Activated naive CD8-positive, alpha-beta T cell treated with anti-CD3 and anti-CD28 coated beads, Interleukin-2, amount 50 U/mL, for 24 hours (primary cell): ENCODE results near the gene SEC22C.

ENCODE experiments used
- ATAC-seq: fragments of 150-1000 bp; cut with Tn5 transposase; one replicate; pipeline ENCODE4 v1.10.0; 2021
- DNase-seq: peaks from one replicate; pipeline ENCODE4 v3.0.0; 2021
- H3K27ac Mint-ChIP-seq: one replicate; pipeline ENCODE4 v1.8.0; 2021; ENCODE audit warnings: mild to moderate bottlenecking, mixed read lengths
- H3K27me3 Mint-ChIP-seq: one replicate; pipeline ENCODE4 v1.8.0; 2021; ENCODE audit warnings: mixed read lengths
- H3K36me3 Mint-ChIP-seq: one replicate; pipeline ENCODE4 v1.8.0; 2021; ENCODE audit warnings: low read depth, mixed read lengths
- H3K4me1 Mint-ChIP-seq: one replicate; pipeline ENCODE4 v1.8.0; 2021; ENCODE audit warnings: mixed read lengths
- H3K4me3 Mint-ChIP-seq: one replicate; pipeline ENCODE4 v1.8.0; 2021; ENCODE audit warnings: mild to moderate bottlenecking, moderate library complexity, mixed read lengths
- H3K9me3 Mint-ChIP-seq: one replicate; pipeline ENCODE4 v1.8.0; 2021; ENCODE audit warnings: mixed read lengths

The SEC22C gene

GRCh38 chr3:42517117-42517516 is 64.7 kb downstream of the SEC22C start:
- Mint-ChIP-seq H3K4me1 (peaks cover 17% of the 10 kb centered on the region), H3K27me3 (no peaks in the 10 kb centered on the region), H3K36me3 (no peaks in the 10 kb centered on the region), H3K9me3 (no peaks in the 10 kb centered on the region), H3K4me3 (no peak overlapping the region), H3K27ac (no peak overlapping the region)
- ATAC-seq (no peak), DNase-seq (no peak)

- Mint-ChIP-seq H3K27ac (no peak overlapping the region), H3K4me3 (no peak overlapping the region), H3K36me3 (no peaks in the 10 kb centered on the region), H3K9me3 (no peaks in the 10 kb centered on the region), H3K4me1 (peaks cover 18% of the 10 kb centered on the region), H3K27me3 (no peaks in the 10 kb centered on the region)
- DNase-seq (no peak), ATAC-seq (no peak)
Observed at GRCh38 chr3:42516443-42516842, 65.3 kb downstream of the SEC22C start.

- Mint-ChIP-seq H3K27ac (no peak overlapping the region), H3K27me3 (no peaks in the 10 kb centered on the region), H3K36me3 (no peaks in the 10 kb centered on the region), H3K4me1 (peaks cover 20% of the 10 kb centered on the region), H3K4me3 (no peak overlapping the region), H3K9me3 (no peaks in the 10 kb centered on the region)
- ATAC-seq (no peak), DNase-seq (no peak)
Observed at GRCh38 chr3:42515976-42516375, 65.8 kb downstream of the SEC22C start.

GRCh38 chr3:42515391-42515916 is 66.3 kb downstream of the SEC22C start:
- H3K36me3 Mint-ChIP-seq: no peaks in the 10 kb centered on the region
- peaks cover 20% of the 10 kb centered on the region for H3K4me1 Mint-ChIP-seq
- H3K4me3 Mint-ChIP-seq: no peak overlapping the region
- H3K9me3 Mint-ChIP-seq: no peaks in the 10 kb centered on the region
- DNase-seq (no peak), ATAC-seq (no peak)
- H3K27ac Mint-ChIP-seq: no peak overlapping the region
- H3K27me3 Mint-ChIP-seq: no peaks in the 10 kb centered on the region

- Mint-ChIP-seq H3K4me1 (peaks cover 14% of the 10 kb centered on the region), H3K27ac (no peak overlapping the region), H3K27me3 (no peaks in the 10 kb centered on the region), H3K4me3 (no peak overlapping the region), H3K9me3 (no peaks in the 10 kb centered on the region), H3K36me3 (no peaks in the 10 kb centered on the region)
- ATAC-seq (no peak), DNase-seq (no peak)
Observed at GRCh38 chr3:42514876-42515275, 66.9 kb downstream of the SEC22C start.

- no peaks in the 10 kb centered on the region for H3K27me3 Mint-ChIP-seq
- H3K36me3 Mint-ChIP-seq: no peaks in the 10 kb centered on the region
- no peak overlapping the region for H3K27ac Mint-ChIP-seq
- H3K4me1 Mint-ChIP-seq: peaks cover 6% of the 10 kb centered on the region
- DNase-seq: no peak
- ATAC-seq: no peak
- H3K9me3 Mint-ChIP-seq: no peaks in the 10 kb centered on the region
- no peak overlapping the region for H3K4me3 Mint-ChIP-seq
Observed at GRCh38 chr3:42513521-42513920, 68.2 kb downstream of the SEC22C start.

- Mint-ChIP-seq H3K4me1 (peaks cover 6% of the 10 kb centered on the region), H3K27ac (no peak overlapping the region)
Observed at GRCh38 chr3:42513121-42513520, 68.6 kb downstream of the SEC22C start.

GRCh38 chr3:42511736-42512135 is 70.0 kb downstream of the SEC22C start:
- no peaks in the 10 kb centered on the region for H3K27me3 Mint-ChIP-seq
- H3K4me1 Mint-ChIP-seq: peaks cover 20% of the 10 kb centered on the region
- H3K27ac Mint-ChIP-seq: no peak overlapping the region

More at GRCh38 chr3:42513121-42513520, 68.6 kb downstream of the SEC22C start:
- H3K9me3 Mint-ChIP-seq: no peaks in the 10 kb centered on the region
- H3K4me3 Mint-ChIP-seq: no peak overlapping the region
- no peaks in the 10 kb centered on the region for H3K27me3 Mint-ChIP-seq
- H3K36me3 Mint-ChIP-seq: no peaks in the 10 kb centered on the region
- DNase-seq (no peak), ATAC-seq (no peak)

GRCh38 chr3:42511201-42511600 is 70.6 kb downstream of the SEC22C start:
- H3K9me3 Mint-ChIP-seq: no peaks in the 10 kb centered on the region
- H3K4me1 Mint-ChIP-seq: peaks cover 25% of the 10 kb centered on the region
- no peaks in the 10 kb centered on the region for H3K36me3 Mint-ChIP-seq
- H3K27me3 Mint-ChIP-seq: no peaks in the 10 kb centered on the region
- H3K27ac Mint-ChIP-seq: no peak overlapping the region
- DNase-seq (no peak), ATAC-seq (no peak)
- no peak overlapping the region for H3K4me3 Mint-ChIP-seq

More at GRCh38 chr3:42511736-42512135, 70.0 kb downstream of the SEC22C start:
- no peak overlapping the region for H3K4me3 Mint-ChIP-seq
- ATAC-seq (no peak), DNase-seq (no peak)
- H3K9me3 Mint-ChIP-seq: no peaks in the 10 kb centered on the region
- no peaks in the 10 kb centered on the region for H3K36me3 Mint-ChIP-seq

GRCh38 chr3:42510325-42510724 is 71.4 kb downstream of the SEC22C start:
- Mint-ChIP-seq H3K4me3 (no peak overlapping the region), H3K27me3 (no peaks in the 10 kb centered on the region), H3K27ac (no peak overlapping the region), H3K4me1 (peaks cover 25% of the 10 kb centered on the region), H3K9me3 (no peaks in the 10 kb centered on the region), H3K36me3 (no peaks in the 10 kb centered on the region)
- ATAC-seq: no peak
- no peak for DNase-seq

- peaks cover 25% of the 10 kb centered on the region for H3K4me1 Mint-ChIP-seq
- no peak overlapping the region for H3K27ac Mint-ChIP-seq
- no peaks in the 10 kb centered on the region for H3K9me3 Mint-ChIP-seq
- no peaks in the 10 kb centered on the region for H3K27me3 Mint-ChIP-seq
- no peak for DNase-seq
- no peaks in the 10 kb centered on the region for H3K36me3 Mint-ChIP-seq
- no peak overlapping the region for H3K4me3 Mint-ChIP-seq
- ATAC-seq: no peak
Observed at GRCh38 chr3:42509111-42509510, 72.7 kb downstream of the SEC22C start.

GRCh38 chr3:42508562-42508961 is 73.2 kb downstream of the SEC22C start:
- Mint-ChIP-seq H3K4me1 (peaks cover 25% of the 10 kb centered on the region), H3K27ac (no peak overlapping the region), H3K9me3 (no peaks in the 10 kb centered on the region), H3K36me3 (no peaks in the 10 kb centered on the region), H3K4me3 (no peak overlapping the region), H3K27me3 (no peaks in the 10 kb centered on the region)
- DNase-seq (no peak), ATAC-seq (no peak)

GRCh38 chr3:42507761-42508335 is 73.9 kb downstream of the SEC22C start:
- H3K27ac Mint-ChIP-seq: no peak overlapping the region
- peaks cover 31% of the 10 kb centered on the region for H3K4me1 Mint-ChIP-seq
- no peaks in the 10 kb centered on the region for H3K36me3 Mint-ChIP-seq
- no peaks in the 10 kb centered on the region for H3K9me3 Mint-ChIP-seq
- no peak overlapping the region for H3K4me3 Mint-ChIP-seq
- DNase-seq (no peak), ATAC-seq (no peak)
- no peaks in the 10 kb centered on the region for H3K27me3 Mint-ChIP-seq

- Mint-ChIP-seq H3K4me1 (peaks cover 32% of the 10 kb centered on the region), H3K27ac (no peak overlapping the region), H3K36me3 (no peaks in the 10 kb centered on the region), H3K4me3 (no peak overlapping the region), H3K9me3 (no peaks in the 10 kb centered on the region), H3K27me3 (no peaks in the 10 kb centered on the region)
- no peak for ATAC-seq
- DNase-seq: no peak
Observed at GRCh38 chr3:42507252-42507651, 74.5 kb downstream of the SEC22C start.

GRCh38 chr3:42505849-42506410 is 75.8 kb downstream of the SEC22C start:
- H3K36me3 Mint-ChIP-seq: no peaks in the 10 kb centered on the region
- no peaks in the 10 kb centered on the region for H3K9me3 Mint-ChIP-seq
- peaks cover 38% of the 10 kb centered on the region for H3K4me1 Mint-ChIP-seq
- DNase-seq (no peak), ATAC-seq (no peak)
- no peak overlapping the region for H3K27ac Mint-ChIP-seq
- peaks cover 6% of the 10 kb centered on the region for H3K27me3 Mint-ChIP-seq
- no peak overlapping the region for H3K4me3 Mint-ChIP-seq
